SU-DHL-6 (cell line): ENCODE results near the gene VPS13A.

Experiments used
- H2AFZ ChIP-seq: fragments of 200-600 bp; sonication (generic); 2 replicates; pipeline ENCODE4 v1.6.1; 2014; ENCODE audit warnings: low read depth, mild to moderate bottlenecking, moderate library complexity, mixed read lengths, antibody characterized with exemption, low read length; ENCODE audit not compliant: severe bottlenecking
- H3F3A ChIP-seq: fragments of 200-600 bp; shearing (Covaris generic); 2 replicates; pipeline ENCODE4 v1.6.0; 2016; ENCODE audit warnings: antibody characterized with exemption, mild to moderate bottlenecking; ENCODE audit not compliant: insufficient read depth
- H3K27ac ChIP-seq: fragments of 200-600 bp; sonication (generic); 2 replicates; pipeline ENCODE4 v1.5.1; 2016; ENCODE audit warnings: low read depth, mild to moderate bottlenecking, low read length, moderate library complexity, mixed read lengths
- H3K27me3 ChIP-seq: fragments of 200-600 bp; sonication (generic), shearing (Covaris generic); 2 replicates; pipeline ENCODE4 v1.6.0; 2014; ENCODE audit warnings: mild to moderate bottlenecking, low read length
- H3K36me3 ChIP-seq: fragments of 200-600 bp; sonication (generic); 2 replicates; pipeline ENCODE4 v1.6.1; 2014; ENCODE audit warnings: mild to moderate bottlenecking, low read length, mixed read lengths
- H3K4me2 ChIP-seq: fragments of 300-600, 200-600 bp; shearing (Covaris generic), sonication (generic); 2 replicates; pipeline ENCODE4 v1.6.0; 2014; ENCODE audit warnings: low read length, low read depth, mild to moderate bottlenecking; ENCODE audit not compliant: poor library complexity, severe bottlenecking
- H3K4me3 ChIP-seq: fragments of 200-600 bp; sonication (generic); 2 replicates; pipeline ENCODE4 v1.5.1; 2014; ENCODE audit warnings: antibody characterized with exemption, low read length, mild to moderate bottlenecking, mixed read lengths; ENCODE audit not compliant: insufficient read depth, poor library complexity, severe bottlenecking
- H3K79me2 ChIP-seq: fragments of 200-600 bp; sonication (generic); 2 replicates; pipeline ENCODE4 v1.6.1; 2014; ENCODE audit warnings: mild to moderate bottlenecking, low read length, moderate library complexity; ENCODE audit not compliant: insufficient read depth
- H3K9ac ChIP-seq: fragments of 200-600 bp; sonication (generic); 2 replicates; pipeline ENCODE4 v1.7.0; 2014; ENCODE audit warnings: mild to moderate bottlenecking, low read length
- H3K9me2 ChIP-seq: fragments of 200-600 bp; sonication (generic); replicated peaks from 2 replicates; pipeline ENCODE4 v1.6.1; 2014; ENCODE audit warnings: low read length; ENCODE audit not compliant: insufficient read depth
- H3K9me3 ChIP-seq: fragments of 200-600 bp; sonication (generic); 2 replicates; pipeline ENCODE4 v1.6.1; 2014; ENCODE audit warnings: low read length, mixed read lengths; ENCODE audit not compliant: insufficient read depth
- H4K20me1 ChIP-seq: fragments of 200-600 bp; sonication (generic); 2 replicates; pipeline ENCODE4 v1.6.1; 2014; ENCODE audit warnings: low read depth, mild to moderate bottlenecking, antibody characterized with exemption, low read length, moderate library complexity, mixed read lengths
- CTCF ChIP-seq: fragments of 200-600 bp; sonication (generic); IDR thresholded peaks from one replicate; pipeline ENCODE4 v1.5.1; 2017; ENCODE audit warnings: antibody characterized with exemption, mild to moderate bottlenecking, low read length, moderate library complexity; ENCODE audit not compliant: insufficient read depth, poor library complexity, severe bottlenecking
- EZH2phosphoT487 ChIP-seq: fragments of 200-600 bp; sonication (generic), shearing (Covaris generic); conservative IDR thresholded peaks from 2 replicates; pipeline ENCODE4 v1.6.1; 2018; ENCODE audit warnings: mild to moderate bottlenecking, antibody characterized with exemption, low read length, moderate library complexity, mixed read lengths

VPS13A gene

GRCh38 chr9:77325058-77325457 lies 147.7 kb downstream of the VPS13A start:
- Histone ChIP-seq H3F3A (no peaks in the 10 kb centered on the region), H3K9me3 (no peaks in the 10 kb centered on the region), H3K79me2 (no peaks in the 10 kb centered on the region), H3K4me2 (no peak overlapping the region), H4K20me1 (no peaks in the 10 kb centered on the region), H3K36me3 (peaks cover 8% of the 10 kb centered on the region; the same call in 1 of the 2 replicates), H3K9me2 (no peaks in the 10 kb centered on the region), H3K27me3 (no peaks in the 10 kb centered on the region), H2AFZ (no peak overlapping the region), H3K27ac (no peak overlapping the region), H3K4me3 (no peak overlapping the region), H3K9ac (no peak overlapping the region)
- no peak for TF ChIP-seq CTCF
- no peak for TF ChIP-seq EZH2phosphoT487

- H3K79me2 ChIP-seq = no peaks in the 10 kb centered on the region
- H3K4me3 ChIP-seq = no peak overlapping the region
- H3K27ac ChIP-seq = no peak overlapping the region
- no peaks in the 10 kb centered on the region for H3K27me3 ChIP-seq
- no peaks in the 10 kb centered on the region for H3F3A ChIP-seq
- H4K20me1 ChIP-seq = no peaks in the 10 kb centered on the region
- no peak overlapping the region for H3K4me2 ChIP-seq
- peaks cover 5% of the 10 kb centered on the region; the same call in 1 of the 2 replicates for H3K36me3 ChIP-seq
- no peak overlapping the region for H2AFZ ChIP-seq
- H3K9me3 ChIP-seq = no peaks in the 10 kb centered on the region
- H3K9ac ChIP-seq = no peak overlapping the region
- TF ChIP-seq EZH2phosphoT487 = no peak
- no peak for TF ChIP-seq CTCF
- no peaks in the 10 kb centered on the region for H3K9me2 ChIP-seq
These were observed 150.8 kb downstream of the VPS13A start for GRCh38 chr9:77328102-77328501.

- no peaks in the 10 kb centered on the region for H3K9me2 ChIP-seq
- H3K9me3 ChIP-seq = no peaks in the 10 kb centered on the region
- TF ChIP-seq EZH2phosphoT487 = no peak
- no peak for TF ChIP-seq CTCF
- H3K36me3 ChIP-seq = peaks cover 17% of the 10 kb centered on the region; the same call in 1 of the 2 replicates
- no peak overlapping the region for H3K9ac ChIP-seq
- H3K27ac ChIP-seq = no peak overlapping the region
- H2AFZ ChIP-seq = no peak overlapping the region
- H3K4me2 ChIP-seq = no peak overlapping the region
- no peak overlapping the region for H3K4me3 ChIP-seq
- no peaks in the 10 kb centered on the region for H3F3A ChIP-seq
- no peaks in the 10 kb centered on the region for H4K20me1 ChIP-seq
- no peaks in the 10 kb centered on the region for H3K27me3 ChIP-seq
- H3K79me2 ChIP-seq = no peaks in the 10 kb centered on the region
These were observed 192.7 kb downstream of the VPS13A start for GRCh38 chr9:77370064-77370463.
